GM21390 (cell line): Measurements from ENCODE around the gene RETREG3.
"Not testable (repeated sequence)": the region's sequence is repeated elsewhere in the genome, so short reads cannot be mapped to it uniquely, and the experiment has no call there.

Experiments used
- ATAC-seq: cut with Tn5 transposase; IDR thresholded peaks from one replicate; pipeline ENCODE4 v1.9.1; 2021; ENCODE audit not compliant: unreplicated experiment

Gene RETREG3

GRCh38 chr17:42609182-42609813, at the start of gene RETREG3, which contains the start of gene TUBG1:
RETREG3 (minus strand) TSS chr17:42609374; CDS start chr17:42609324, 50 bp downstream.
TUBG1 (plus strand) TSS chr17:42609683; CDS start chr17:42609738, 55 bp downstream.
- ATAC-seq, result peak; percentile 82

GRCh38 chr17:42657824-42658588, 48.8 kb upstream of the RETREG3 start:
- no peak for ATAC-seq

GRCh38 chr17:42655528-42655927, 46.4 kb upstream of the RETREG3 start:
- ATAC-seq, result no peak

GRCh38 chr17:42653179-42654124, 44.3 kb upstream of the RETREG3 start:
- ATAC-seq, result no peak

- no peak for ATAC-seq
Observed at GRCh38 chr17:42651392-42651791, 42.2 kb upstream of the RETREG3 start.

GRCh38 chr17:42647778-42648177, 38.6 kb upstream of the RETREG3 start:
- no peak for ATAC-seq

- no peak for ATAC-seq
Observed at GRCh38 chr17:42642336-42642735, 33.2 kb upstream of the RETREG3 start.

- no peak for ATAC-seq
Observed at GRCh38 chr17:42640121-42640520, 30.9 kb upstream of the RETREG3 start.

- ATAC-seq, result no peak
Observed at GRCh38 chr17:42639525-42640113, 30.4 kb upstream of the RETREG3 start.

- no peak for ATAC-seq
Observed at GRCh38 chr17:42632949-42633444, 23.8 kb upstream of the RETREG3 start.

- ATAC-seq, result no peak
Observed at GRCh38 chr17:42629411-42630009, 20.3 kb upstream of the RETREG3 start.

GRCh38 chr17:42627032-42627764, 18.0 kb upstream of the RETREG3 start:
- ATAC-seq, result not testable (repeated sequence)

GRCh38 chr17:42623732-42624596, 14.8 kb upstream of the RETREG3 start:
- ATAC-seq, result no peak

GRCh38 chr17:42623271-42623670, 14.1 kb upstream of the RETREG3 start:
- ATAC-seq, result no peak

- not testable (repeated sequence) for ATAC-seq
Observed at GRCh38 chr17:42621987-42622386, 12.8 kb upstream of the RETREG3 start.

- peak; percentile 74 for ATAC-seq
Observed at GRCh38 chr17:42618442-42619150, 9.4 kb upstream of the RETREG3 start.

GRCh38 chr17:42617956-42618431, 8.8 kb upstream of the RETREG3 start:
- peak; percentile 25 for ATAC-seq
